HPDE6-E6E7 (cell line): ENCODE measurements around the gene CLDN1.
A peak's percentile ranks its signal among the peaks of the same experiment; 100 is the strongest.
"Not testable (repeated sequence)": the region's sequence is repeated elsewhere in the genome, so short reads cannot be mapped to it uniquely, and the experiment has no call there.

Source experiments
- DNase-seq: peaks from one replicate; pipeline ENCODE4 v3.0.0; 2011; ENCODE audit warnings: missing footprints; ENCODE audit errors: extremely low spot score

The CLDN1 gene

GRCh38 chr3:190293621-190294020, 28.6 kb downstream of the CLDN1 start:
- no peak for DNase-seq

GRCh38 chr3:190291994-190292584, 30.2 kb downstream of the CLDN1 start:
- no peak for DNase-seq

GRCh38 chr3:190289989-190290388, 32.3 kb downstream of the CLDN1 start:
- DNase-seq, result no peak

- DNase-seq, result no peak
These were observed 33.4 kb downstream of the CLDN1 start for GRCh38 chr3:190288836-190289235.

- DNase-seq, result no peak
These were observed 36.2 kb downstream of the CLDN1 start for GRCh38 chr3:190286014-190286413.

GRCh38 chr3:190281308-190282051, 40.8 kb downstream of the CLDN1 start:
- no peak for DNase-seq

GRCh38 chr3:190279690-190280089, 42.6 kb downstream of the CLDN1 start:
- DNase-seq, result no peak

- DNase-seq, result no peak
These were observed 49.5 kb downstream of the CLDN1 start for GRCh38 chr3:190272747-190273146.

GRCh38 chr3:190269101-190269500, 53.1 kb downstream of the CLDN1 start:
- DNase-seq, result no peak

GRCh38 chr3:190267464-190267863, 54.8 kb downstream of the CLDN1 start:
- DNase-seq, result not testable (repeated sequence)

- no peak for DNase-seq
These were observed 55.3 kb downstream of the CLDN1 start for GRCh38 chr3:190266913-190267290.

- DNase-seq, result no peak
These were observed 55.9 kb downstream of the CLDN1 start for GRCh38 chr3:190266265-190266912.

- peak; percentile 95 for DNase-seq
These were observed 56.5 kb downstream of the CLDN1 start for GRCh38 chr3:190265796-190266195.

- no peak for DNase-seq
These were observed 57.1 kb downstream of the CLDN1 start for GRCh38 chr3:190265126-190265525.

- DNase-seq, result no peak
These were observed 60.5 kb downstream of the CLDN1 start for GRCh38 chr3:190261740-190262139.

- no peak for DNase-seq
These were observed 61.2 kb downstream of the CLDN1 start for GRCh38 chr3:190261015-190261414.

GRCh38 chr3:190260301-190260700, 61.9 kb downstream of the CLDN1 start:
- no peak for DNase-seq

- no peak for DNase-seq
These were observed 63.6 kb downstream of the CLDN1 start for GRCh38 chr3:190258634-190259033.
